Left lobe of liver (tissue), 2 donors: ENCODE results near the gene MOCOS. TPM values are rescaled to one million over a fixed set of nuclear protein-coding genes. Genes with fewer than 3 reads are reported as not detected.

Source experiments
- ATAC-seq: fragments of 200-7000 bp; cut with Tn5 transposase; one replicate; pipeline ENCODE4 v1.9.1; 2020; ENCODE audit warnings: mild to moderate bottlenecking, moderate library complexity
- DNase-seq: peaks from one replicate; pipeline ENCODE4 v3.0.0-alpha.2; 2020; ENCODE audit warnings: low spot score
- total RNA-seq: library from RNA; stranded (reverse); gene quantifications from one replicate; pipeline ENCODE4 v1.2.1, GENCODE V29; 2021
- donor health status: DM: no; HTN: no; CAD: no; lungs with moderate emphysema.
- donor health status: DM: no; HTN: yes; CAD: no.

MOCOS gene
- total RNA-seq, 1 donor from 2014 or later, result 27.4 TPM

- DNase-seq, result no peak
- no peak for ATAC-seq
These were observed 75.7 kb downstream of the MOCOS start for GRCh38 chr18:36262971-36263370.

GRCh38 chr18:36264283-36264682, 77.0 kb downstream of the MOCOS start:
- ATAC-seq, result no peak
- no peak for DNase-seq

GRCh38 chr18:36265015-36265414, 77.7 kb downstream of the MOCOS start:
- DNase-seq (no peak), ATAC-seq (no peak)

- ATAC-seq, result no peak
- no peak for DNase-seq
These were observed 81.9 kb downstream of the MOCOS start for GRCh38 chr18:36269157-36269556.

GRCh38 chr18:36271153-36271552, 83.9 kb downstream of the MOCOS start:
- DNase-seq (no peak), ATAC-seq (no peak)

GRCh38 chr18:36273347-36273746, 86.0 kb downstream of the MOCOS start:
- no peak for ATAC-seq

GRCh38 chr18:36274083-36274715, 86.9 kb downstream of the MOCOS start:
- DNase-seq, result no peak
- ATAC-seq, result no peak

More at GRCh38 chr18:36273347-36273746, 86.0 kb downstream of the MOCOS start:
- DNase-seq, result no peak

GRCh38 chr18:36275561-36275960, 88.3 kb downstream of the MOCOS start:
- ATAC-seq, result no peak
- DNase-seq, result no peak

- DNase-seq, result no peak
- ATAC-seq, result no peak
These were observed 91.7 kb downstream of the MOCOS start for GRCh38 chr18:36279001-36279400.

- no peak for DNase-seq
- ATAC-seq, result no peak
These were observed 94.6 kb downstream of the MOCOS start for GRCh38 chr18:36281936-36282335.

- ATAC-seq, result peak; percentile 15
These were observed 96.2 kb downstream of the MOCOS start for GRCh38 chr18:36283448-36283847.

GRCh38 chr18:36284268-36284667, 97.0 kb downstream of the MOCOS start:
- DNase-seq (no peak), ATAC-seq (peak; percentile 50)

More at GRCh38 chr18:36283448-36283847, 96.2 kb downstream of the MOCOS start:
- DNase-seq, result no peak

GRCh38 chr18:36284671-36285295, 97.5 kb downstream of the MOCOS start:
- ATAC-seq (peak; percentile 86), DNase-seq (no peak)

- ATAC-seq, result no peak
- DNase-seq, result no peak
These were observed 100.4 kb downstream of the MOCOS start for GRCh38 chr18:36287653-36288052.

GRCh38 chr18:36288689-36289088, 101.4 kb downstream of the MOCOS start:
- ATAC-seq (no peak), DNase-seq (no peak)

GRCh38 chr18:36294031-36294430, 106.7 kb downstream of the MOCOS start:
- DNase-seq, result no peak
- ATAC-seq, result no peak

- ATAC-seq (no peak), DNase-seq (no peak)
These were observed 107.9 kb downstream of the MOCOS start for GRCh38 chr18:36295214-36295613.

- ATAC-seq (no peak), DNase-seq (no peak)
These were observed 108.6 kb downstream of the MOCOS start for GRCh38 chr18:36295880-36296301.

GRCh38 chr18:36296650-36297416, 109.5 kb downstream of the MOCOS start:
- DNase-seq (no peak), ATAC-seq (peak; percentile 54)

GRCh38 chr18:36297417-36298125, 110.3 kb downstream of the MOCOS start, which contains the start of gene FHOD3:
FHOD3 (plus strand) TSS chr18:36297713; CDS start chr18:36297836, 123 bp downstream.
- ATAC-seq (peak; percentile 94), DNase-seq (peak; percentile 72)

- DNase-seq, result no peak
These were observed 110.9 kb downstream of the MOCOS start for GRCh38 chr18:36298126-36298741.

More at GRCh38 chr18:36298126-36298741, 110.9 kb downstream of the MOCOS start:
- peak; percentile 9 for ATAC-seq
